HG03342 (cell line): Measurements from ENCODE around the gene LYPD1.
"Not testable (repeated sequence)": the region's sequence is repeated elsewhere in the genome, so short reads cannot be mapped to it uniquely, and the experiment has no call there.

Experiments used
- ATAC-seq: cut with Tn5 transposase; IDR thresholded peaks from one replicate; pipeline ENCODE4 v1.9.1; 2021; ENCODE audit warnings: mild to moderate bottlenecking, moderate library complexity; ENCODE audit not compliant: unreplicated experiment

LYPD1 gene, protein sequence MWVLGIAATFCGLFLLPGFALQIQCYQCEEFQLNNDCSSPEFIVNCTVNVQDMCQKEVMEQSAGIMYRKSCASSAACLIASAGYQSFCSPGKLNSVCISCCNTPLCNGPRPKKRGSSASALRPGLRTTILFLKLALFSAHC

DNA sequence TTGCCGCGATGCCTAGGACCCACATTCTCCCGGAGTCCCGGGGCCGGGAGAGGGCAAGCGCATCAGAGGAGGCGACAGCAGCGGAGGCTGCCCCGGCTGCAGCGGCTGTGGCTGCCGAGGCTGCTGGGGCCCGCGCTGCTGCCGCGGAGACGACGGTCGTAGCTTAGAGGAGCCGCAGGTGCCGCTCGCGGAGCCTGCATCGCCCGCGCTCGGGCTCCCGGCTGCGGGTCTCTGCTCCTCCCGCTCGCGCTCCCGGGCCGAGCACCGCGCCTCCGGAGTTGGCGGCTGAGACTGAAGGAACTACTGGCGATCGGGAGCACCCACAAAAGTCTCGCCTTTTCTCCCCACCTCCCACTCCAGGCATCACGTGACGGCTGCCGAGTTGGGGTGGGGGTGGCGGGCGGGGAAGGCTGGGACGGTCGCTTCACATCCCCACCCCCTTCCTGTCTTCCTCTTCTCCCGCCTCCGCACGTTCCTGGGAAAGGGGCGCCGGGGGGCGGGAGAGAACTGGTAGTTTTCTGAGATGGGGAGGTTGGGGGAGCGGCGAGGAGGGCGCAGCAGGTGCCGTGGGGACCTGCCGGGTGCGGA lies at the start of gene LYPD1:
TSS of gene LYPD1 (minus strand) at position 298 of the 588 bp plus-strand sequence. CDS start at position 25, 273 bp downstream.
- no peak for ATAC-seq

DNA sequence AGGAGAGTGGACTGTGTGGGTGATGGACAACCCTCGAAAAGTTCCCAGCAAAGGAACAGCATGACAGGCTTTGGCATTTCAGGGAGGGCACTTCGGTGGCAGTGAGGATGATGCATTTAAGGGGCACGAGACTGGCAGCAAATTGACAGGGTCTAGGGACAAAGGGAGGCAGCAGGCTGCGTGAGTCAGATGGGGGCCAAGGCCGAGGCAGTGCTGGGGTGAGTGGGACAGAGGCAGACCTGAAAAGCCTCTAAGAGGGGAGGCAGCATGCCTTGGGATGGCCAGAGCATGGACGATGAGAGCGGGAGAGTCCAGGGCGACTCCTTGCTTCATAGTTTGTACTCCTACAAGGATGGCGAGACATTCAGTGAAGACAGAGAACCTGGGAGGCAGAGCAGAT lies 49.5 kb upstream of the LYPD1 start:
- no peak for ATAC-seq

DNA sequence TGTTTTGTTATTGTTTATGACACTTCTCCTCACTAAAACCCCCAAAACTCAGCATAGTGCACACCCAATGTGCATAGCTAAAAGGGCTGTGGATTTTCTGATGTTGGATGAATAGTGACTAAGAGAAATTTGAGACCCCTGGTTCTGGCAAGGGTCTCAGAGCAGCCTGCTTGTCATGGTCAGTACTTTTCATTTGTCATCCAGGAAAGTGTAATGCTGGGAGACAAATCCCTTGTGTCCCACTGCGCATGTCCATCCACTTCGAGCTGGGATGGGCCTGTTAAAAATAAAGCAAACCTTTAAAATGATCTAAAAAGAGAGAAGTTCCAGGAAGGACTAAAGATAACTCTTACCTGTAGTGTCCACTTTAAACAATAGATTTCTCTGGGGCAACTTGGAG lies 46.9 kb upstream of the LYPD1 start:
- no peak for ATAC-seq

DNA sequence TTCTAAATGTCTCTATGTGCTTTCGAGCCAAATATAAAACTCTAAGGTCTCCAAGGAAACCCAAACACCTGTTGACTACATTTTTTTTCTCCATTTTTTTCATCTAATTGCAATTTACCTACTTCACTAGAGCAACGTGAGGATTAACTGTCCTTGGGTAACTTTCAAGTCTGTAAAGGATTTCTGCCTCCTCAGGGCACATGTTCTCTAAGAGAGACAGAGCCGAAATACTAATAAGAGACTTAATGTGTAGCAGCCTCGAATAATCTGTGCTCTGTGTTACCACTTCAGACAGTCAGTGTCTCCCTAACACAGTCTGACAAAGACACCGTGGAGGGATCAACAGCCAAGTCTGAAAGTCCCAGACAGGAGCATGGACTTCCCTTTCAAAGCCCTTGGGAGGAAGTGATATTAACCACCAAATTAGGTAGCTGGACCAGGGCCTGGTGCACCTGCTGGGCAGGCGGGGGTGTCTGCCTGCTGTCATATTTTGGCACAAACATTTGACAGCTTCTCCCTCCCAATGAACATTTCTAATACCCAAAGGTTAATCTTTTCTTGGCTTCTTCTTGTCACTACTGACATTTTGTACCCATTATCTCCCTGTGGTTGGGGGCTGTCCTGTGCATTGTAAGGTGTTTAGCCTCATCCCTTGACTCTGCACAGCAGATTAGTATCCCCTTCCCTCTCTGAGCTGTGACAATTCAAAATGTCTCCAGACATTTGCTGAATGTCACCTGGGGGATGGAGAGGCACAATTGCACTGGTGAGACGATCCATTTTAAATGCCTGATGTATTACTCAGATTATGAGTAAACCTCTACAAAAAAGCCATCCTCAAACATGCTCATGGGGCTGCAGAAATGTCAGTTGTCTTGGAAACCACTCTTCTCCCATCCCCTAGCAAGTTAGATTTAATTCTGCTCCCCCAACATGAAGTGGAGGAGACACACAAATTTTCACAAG lies 45.7 kb upstream of the LYPD1 start:
- peak; percentile 79 for ATAC-seq

DNA sequence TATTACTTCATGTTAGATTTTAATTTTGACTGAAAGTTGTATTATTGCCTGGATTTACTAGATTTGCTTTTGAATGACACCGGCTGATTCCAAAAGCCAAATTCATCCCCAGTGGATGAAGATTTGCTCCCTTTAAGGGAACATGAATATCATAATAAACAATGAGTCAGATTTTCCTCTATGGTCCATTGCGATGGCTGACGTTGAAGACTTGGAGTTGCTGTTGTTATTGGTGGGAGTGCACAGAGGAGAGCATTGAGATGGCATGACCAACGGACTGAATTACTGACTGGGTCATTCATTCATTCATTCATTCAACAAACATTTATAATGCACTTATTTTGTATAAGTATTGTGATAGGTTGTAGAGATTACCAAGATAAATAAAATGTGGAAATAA lies 33.4 kb upstream of the LYPD1 start:
- no peak for ATAC-seq

DNA sequence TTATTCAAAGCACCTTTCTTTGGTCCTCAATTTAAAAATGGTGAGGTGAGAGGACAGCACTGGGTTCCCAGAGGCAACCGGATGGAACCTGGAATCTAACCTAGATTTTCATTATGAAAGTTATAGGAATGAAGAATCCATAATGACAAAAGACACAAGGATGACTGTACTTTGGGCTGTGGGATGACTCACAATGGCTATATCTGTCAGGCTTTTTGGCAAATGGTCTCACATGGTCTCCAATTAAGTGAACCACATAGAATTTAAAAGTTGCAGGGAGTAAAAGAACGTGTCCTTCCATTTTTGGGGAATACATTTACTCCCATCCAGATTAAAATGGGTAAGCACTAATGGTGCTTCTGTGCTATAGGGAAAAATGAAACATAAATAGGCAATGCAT lies 31.8 kb upstream of the LYPD1 start:
- no peak for ATAC-seq

DNA sequence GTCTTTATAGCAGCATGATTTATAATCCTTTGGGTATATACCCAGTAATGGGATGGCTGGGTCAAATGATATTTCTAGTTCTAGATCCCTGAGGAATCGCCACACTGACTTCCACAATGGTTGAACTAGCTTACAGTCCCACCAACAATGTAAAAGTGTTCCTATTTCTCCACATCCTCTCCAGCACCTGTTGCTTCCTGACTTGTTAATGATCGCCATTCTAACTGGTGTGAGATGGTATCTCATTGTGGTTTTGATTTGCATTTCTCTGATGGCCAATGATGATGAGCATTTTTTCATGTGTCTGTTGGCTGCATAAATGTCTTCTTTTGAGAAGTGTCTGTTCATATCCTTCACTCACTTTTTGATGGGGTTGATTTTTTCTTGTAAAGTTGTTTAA lies 29.8 kb upstream of the LYPD1 start:
- not testable (repeated sequence) for ATAC-seq

DNA sequence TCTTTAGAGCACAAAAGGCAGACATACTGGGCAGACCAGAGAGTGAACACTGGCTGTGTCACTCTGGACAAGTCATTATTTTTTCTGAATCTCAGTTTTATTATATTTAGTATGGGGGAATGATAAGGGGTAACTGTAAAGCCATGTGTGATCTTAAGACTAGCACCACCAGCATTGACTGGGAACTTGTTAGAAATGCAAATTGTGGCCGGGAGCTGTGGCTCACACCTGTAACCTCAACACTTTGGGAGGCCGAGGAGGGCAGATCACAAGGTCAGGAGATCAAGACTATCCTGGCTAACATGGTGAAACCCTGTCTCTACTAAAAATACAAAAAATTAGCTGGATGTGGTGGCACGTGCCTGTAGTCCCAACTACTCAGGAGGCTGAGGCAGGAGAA lies 28.3 kb upstream of the LYPD1 start:
- not testable (repeated sequence) for ATAC-seq

DNA sequence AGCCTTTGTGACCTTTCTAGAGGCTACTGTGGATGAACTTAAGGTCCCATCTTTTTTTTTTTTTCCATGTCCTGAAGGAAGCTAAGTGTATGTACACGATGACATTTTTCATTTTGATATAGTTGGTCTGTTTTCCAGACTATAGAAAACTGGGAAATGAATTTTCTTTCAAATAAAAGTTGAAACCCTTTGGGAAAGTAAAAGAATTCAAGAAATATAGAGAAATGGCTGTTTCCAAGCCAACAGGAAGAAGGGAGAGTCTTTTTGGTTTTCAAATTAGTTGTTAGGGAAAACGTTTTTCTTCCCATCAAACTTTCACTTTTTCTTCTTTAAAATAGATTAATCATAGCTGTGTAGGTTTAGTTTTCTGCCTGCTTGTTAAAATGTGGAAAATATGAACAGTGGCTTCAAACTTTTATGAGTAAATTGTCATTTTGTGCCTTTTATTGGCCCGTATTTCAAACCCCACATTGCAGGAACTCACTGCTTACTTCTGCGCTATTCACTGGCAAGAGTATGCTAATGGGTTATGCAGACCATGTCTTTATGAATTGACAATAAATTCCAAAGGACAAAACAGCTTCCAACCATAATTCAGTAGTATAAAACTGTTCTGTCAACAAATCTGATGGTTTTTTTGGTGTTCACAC lies 27.7 kb upstream of the LYPD1 start:
- no peak for ATAC-seq

DNA sequence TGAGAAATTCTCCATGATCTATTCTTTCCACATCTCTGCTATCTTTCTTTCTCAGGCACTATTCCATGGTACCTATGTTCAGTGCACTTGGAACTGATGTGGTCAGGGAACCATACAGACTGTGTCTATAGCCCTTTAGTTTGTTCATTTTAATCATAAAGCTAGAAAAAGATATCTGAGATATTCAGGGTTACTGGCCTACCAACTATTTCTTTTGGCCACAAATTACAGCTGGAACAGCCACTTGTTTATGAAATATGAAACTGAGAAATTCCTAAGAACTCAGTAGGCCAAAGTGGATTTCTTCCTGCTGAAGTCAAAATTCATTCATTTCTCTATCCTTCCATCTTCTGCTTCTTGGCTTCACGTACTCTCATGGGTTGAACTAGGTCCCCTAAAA lies 22.8 kb upstream of the LYPD1 start:
- ATAC-seq: no peak

DNA sequence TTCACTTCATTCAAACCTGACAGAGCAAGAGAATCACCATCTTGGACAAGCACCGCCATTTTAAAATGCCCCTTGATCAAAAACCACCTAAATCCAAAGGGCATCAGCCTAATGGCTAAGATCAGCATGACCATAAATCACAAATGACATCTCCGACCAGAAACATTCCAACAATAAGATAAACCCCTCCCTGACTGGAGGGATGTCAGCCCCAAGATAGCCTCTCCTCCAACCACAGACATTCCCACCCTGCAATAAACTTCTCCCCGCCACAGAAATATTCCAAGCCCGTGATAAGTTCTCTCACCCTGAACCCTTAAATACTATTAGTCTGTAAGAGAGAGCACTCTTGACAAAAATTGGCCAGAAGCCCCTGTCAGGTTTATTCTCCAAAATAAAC lies 21.6 kb upstream of the LYPD1 start:
- no peak for ATAC-seq

DNA sequence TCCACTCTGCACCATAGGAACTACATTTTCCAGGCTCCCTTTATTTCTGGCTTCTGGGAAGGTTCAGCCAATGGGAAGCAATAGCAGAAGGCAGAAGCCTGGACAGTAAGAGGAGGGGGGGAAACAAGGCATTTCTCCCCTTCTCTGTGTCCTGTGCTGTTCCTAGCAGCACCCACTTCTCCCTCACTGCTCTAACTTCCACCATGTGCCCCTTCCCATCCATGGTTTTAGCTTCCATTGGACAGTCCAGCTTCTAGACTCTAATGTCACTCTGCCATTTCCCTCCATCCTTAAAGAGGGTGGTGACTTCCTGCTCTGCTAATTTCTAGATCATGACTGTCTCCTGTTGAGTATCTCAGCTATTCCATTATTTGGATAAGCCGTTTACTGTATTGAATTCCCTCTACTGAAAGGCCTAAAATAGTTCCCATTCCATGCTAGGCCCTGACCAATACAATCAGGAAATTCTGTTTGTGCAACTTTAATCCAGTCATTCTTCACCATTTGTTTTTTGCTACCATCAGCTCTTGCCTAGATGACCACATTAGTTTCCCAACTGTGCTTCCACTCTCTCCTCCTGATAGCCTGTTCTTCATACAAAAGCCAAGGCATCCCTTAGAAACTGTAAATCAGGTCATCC lies 20.8 kb upstream of the LYPD1 start:
- no peak for ATAC-seq

DNA sequence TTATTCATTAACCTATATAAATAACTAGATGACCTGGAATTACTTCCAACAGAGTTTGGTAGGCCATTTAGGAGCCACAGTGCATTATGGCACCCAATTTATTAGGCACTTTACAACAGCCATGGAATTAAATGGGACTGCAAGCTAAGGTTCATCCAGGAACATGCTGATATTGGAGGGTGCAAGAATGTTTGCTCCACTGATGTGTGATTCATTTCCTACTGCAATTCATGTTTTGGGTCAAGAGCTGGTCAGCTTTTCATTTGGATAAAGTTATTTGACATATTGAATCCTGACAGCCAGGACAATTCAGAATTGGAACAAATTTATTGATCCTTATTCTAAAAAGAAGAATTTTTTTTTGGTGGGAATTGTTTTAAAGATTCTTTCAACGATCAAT lies 11.8 kb upstream of the LYPD1 start:
- no peak for ATAC-seq

DNA sequence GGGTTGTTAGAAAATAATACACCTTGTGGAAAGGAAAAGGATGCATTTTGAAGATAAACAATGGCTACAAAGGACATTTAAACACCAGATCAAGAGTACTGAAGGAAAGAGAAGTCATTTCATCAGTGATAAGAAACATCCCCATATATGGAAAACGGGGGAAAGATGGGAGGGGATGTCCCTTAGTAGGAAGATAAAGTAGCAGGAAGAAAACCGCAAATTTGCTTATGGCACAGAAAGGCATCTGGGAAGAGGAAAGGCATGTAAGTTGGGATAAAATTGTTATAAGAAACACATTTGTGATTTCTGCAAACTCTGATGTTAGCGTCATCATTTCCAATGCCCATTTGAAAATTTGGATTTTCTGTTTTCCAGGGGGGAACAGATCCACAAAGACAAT lies 10.5 kb upstream of the LYPD1 start:
- no peak for ATAC-seq

DNA sequence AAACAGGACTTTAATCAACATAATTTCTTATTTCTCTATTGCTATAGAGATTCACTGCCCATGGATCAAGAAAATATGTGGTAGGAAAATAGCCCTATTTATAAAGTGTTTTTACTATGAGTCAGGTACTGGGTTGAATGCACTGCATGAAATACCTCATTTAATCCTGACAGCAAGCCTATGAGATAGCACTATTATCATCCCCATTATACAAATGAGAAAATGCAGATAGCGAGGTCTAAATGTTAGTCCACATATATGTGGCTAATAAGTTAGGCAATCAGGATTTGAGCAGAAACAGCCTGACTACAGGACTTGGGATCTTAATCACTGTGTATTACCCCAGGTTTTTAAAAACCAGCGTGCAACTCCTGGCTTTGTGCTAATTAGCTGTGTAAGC lies 8.5 kb upstream of the LYPD1 start:
- no peak for ATAC-seq

DNA sequence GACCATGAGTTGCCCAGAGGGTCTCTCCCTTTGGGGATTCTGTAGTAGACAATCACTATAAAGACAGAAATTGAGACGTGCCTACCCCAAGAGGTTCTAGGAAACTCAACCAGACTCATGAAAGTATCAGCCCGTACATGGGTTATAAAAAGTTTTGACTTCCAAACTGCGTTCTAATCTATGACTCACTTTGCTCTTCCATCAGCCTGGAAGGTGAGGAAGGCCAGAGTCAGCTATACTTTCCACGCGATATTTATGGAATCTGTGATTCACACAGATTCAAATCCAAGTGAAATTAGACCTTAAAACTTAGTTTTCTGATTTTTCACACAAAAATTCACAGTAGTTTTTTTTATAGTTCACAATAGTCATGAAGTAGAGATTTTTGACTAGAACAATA lies 7.7 kb upstream of the LYPD1 start:
- no peak for ATAC-seq

DNA sequence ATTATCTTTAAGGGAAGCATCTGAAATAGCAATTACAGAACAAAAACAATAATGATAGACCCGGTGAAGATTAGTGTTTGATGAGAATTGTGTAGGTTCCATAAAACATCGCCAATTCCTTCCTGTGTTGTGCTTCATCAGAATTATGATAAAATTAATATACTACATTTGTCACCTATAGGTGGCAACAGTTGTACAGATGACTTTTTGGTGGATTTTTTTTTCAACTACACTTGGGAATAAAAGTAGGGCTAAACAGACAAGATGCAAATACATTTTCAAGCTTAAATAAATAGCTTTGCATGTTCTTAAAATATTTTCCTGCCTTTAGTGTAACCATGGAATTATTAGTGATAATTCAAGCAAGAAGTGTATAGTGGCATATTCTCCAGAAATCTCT lies 7.0 kb upstream of the LYPD1 start:
- no peak for ATAC-seq

DNA sequence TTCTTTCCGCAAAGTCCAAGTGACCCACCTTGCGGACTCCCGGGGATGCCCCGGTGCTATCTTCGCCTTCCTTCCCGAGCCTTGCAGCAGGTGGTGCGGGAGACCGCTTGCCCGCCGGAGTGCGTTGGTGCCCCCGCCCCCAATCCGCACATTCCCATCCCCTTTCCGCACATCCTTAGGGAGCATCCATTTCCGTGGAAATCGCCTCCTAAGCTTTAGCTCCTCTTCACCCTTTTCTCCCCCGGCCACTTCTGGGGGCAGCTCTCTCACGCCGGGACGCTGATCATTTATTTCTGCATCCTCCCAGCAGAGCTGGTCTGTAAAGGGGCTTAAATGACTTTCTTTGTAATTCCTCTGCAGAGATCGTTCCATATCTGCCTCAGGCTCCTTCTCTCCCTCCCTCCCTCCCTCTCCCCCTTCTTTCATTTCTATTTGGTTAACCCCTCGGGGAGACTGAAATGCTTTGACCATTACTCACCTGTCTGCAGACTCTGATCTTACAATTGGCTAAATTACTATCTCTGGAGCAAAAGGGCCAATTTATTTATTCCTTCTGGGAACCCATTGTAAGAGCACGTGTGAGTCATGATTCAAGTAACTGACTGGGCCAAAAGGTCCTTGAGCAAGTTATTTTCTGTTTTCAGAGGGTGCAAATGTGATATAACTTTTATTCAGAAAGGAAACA lies 1.3 kb upstream of the LYPD1 start:
- no peak for ATAC-seq

DNA sequence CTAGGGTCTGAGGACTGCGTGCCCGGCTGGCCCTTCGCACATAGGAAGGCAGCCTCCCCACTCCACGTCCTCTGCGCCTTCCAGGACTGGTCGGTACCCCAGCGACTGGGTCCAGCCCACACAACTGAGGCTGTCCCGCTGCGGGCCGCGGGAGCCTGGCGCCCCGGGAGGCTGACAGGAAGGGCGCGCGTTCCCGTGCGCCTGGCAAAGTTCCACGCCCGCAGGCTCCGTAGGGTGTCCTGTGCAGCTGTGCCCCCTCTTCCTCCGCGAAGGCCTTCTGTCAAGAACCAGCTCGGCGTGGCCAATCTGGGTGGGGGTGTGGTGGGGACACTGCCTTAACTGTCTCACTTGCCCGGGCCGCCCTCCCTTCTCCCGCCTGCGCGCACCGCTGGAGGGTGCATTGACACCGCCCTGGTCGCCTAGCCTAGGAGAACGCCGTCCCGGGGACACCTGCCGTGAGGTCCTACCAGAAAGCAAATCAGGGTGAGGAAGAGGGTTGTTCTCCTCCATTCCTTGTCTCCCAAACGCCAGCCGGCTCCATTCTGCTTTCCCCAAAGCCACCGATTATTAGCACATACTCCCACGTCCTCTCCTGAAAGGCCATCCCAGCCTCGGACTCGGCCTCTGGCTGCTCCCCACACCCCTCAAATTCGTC lies 618 bp upstream of the LYPD1 start:
- ATAC-seq: no peak
